Psoas muscle (tissue), 8 donors: ENCODE measurements around the gene ACOXL. TPM values are rescaled to one million over a fixed set of nuclear protein-coding genes. Genes with fewer than 3 reads are reported as not detected.

Experiments used
- ATAC-seq, 4 donors: fragments of 200-7000 bp; cut with Tn5 transposase; one replicate each; pipeline ENCODE4 v1.9.1; 2020; ENCODE audit warnings: moderate library complexity in 3 of 4, mild to moderate bottlenecking in 2 of 4
- DNase-seq, 2 donors: peaks; one replicate each; pipeline ENCODE4 v3.0.0-alpha.2; 2020
- H3K27ac ChIP-seq: fragments of 200-600 bp; one replicate; pipeline ENCODE4 v1.8.0; 2022
- H3K27me3 ChIP-seq, 3 donors: fragments of 200-600 bp in 1 of 3; one replicate each; pipeline versions ENCODE4 v1.6.1 to v1.8.0; 2013 to 2022; ENCODE audit warnings: low read length in 2 of 3, mild to moderate bottlenecking in 2 of 3, moderate library complexity in 1 of 3; ENCODE audit not compliant: insufficient read depth in 3 of 3
- H3K36me3 ChIP-seq, 2 donors: fragments of 200-600 bp in 1 of 2; one replicate each; pipeline versions ENCODE4 v1.6.1 to v1.8.0; 2013 to 2022; ENCODE audit warnings: low read depth in 1 of 2, mild to moderate bottlenecking in 1 of 2, moderate library complexity in 1 of 2; ENCODE audit not compliant: insufficient read depth in 1 of 2
- H3K4me1 ChIP-seq: fragments of 200-600 bp; one replicate; pipeline ENCODE4 v1.8.0; 2022
- H3K4me3 ChIP-seq: fragments of 200-600 bp; one replicate; pipeline ENCODE4 v1.8.0; 2022; ENCODE audit warnings: mild to moderate bottlenecking
- H3K9me3 ChIP-seq: fragments of 200-600 bp; one replicate; pipeline ENCODE4 v1.8.0; 2022
- WGBS, 3 donors: extraction: QIAGEN DNeasy Blood & Tissue Kit; methylation state at CpG; one replicate each; pipeline versions ENCODE4 v1.1.6 to v1.1.7; 2013; 5-methylcytosine and 5-hydroxymethylcytosine counted together
- intact Hi-C, 2 donors: fragments of 100-400 bp; cut with DNase I; formaldehyde crosslinking; loops; one replicate each; pipeline versions ENCODE4 v1.11.0 to v1.14.2; 2022
- polyA plus RNA-seq, 3 donors: library from polyadenylated mRNA; stranded (reverse); fragments of 200-250 nt; gene quantifications; one replicate each; pipeline ENCODE4 v1.2.3, GENCODE V29; 2013
- total RNA-seq, 4 donors: library from RNA; stranded (reverse); fragmentation: NEBNext Ultra II Directional in 2 of 4; extraction: Animal tissue kit (Norgen Biotek cat#: 25700) in 2 of 4; gene quantifications; one replicate each; pipeline versions ENCODE4 v1.2.1 to v1.2.4, GENCODE V29; 2021 to 2023
- TF ChIP-seq, protein P1 (sequence below): fragments of 200-600 bp; IDR thresholded peaks from one replicate; pipeline ENCODE4 v1.8.0; 2022; ENCODE audit warnings: antibody characterized with exemption
- donor health status: healthy with polysubstance abuse.
- donor health status: DM: no; HTN: no; CAD: no; lungs with moderate emphysema.
- donor health status: Bipolar disorder and iron deficiency.
- donor health status: healthy.
- donor health status: DM: yes; HTN: yes; CAD: no.
- donor health status: DM: no; HTN: no; CAD: no.
- donor health status: DM: no; HTN: no; CAD: no.
- donor health status: DM: yes; HTN: yes; CAD: no.

ACOXL gene
- total and polyA plus RNA-seq, 7 donors, result 0.01 TPM; not detected in 6

DNA sequence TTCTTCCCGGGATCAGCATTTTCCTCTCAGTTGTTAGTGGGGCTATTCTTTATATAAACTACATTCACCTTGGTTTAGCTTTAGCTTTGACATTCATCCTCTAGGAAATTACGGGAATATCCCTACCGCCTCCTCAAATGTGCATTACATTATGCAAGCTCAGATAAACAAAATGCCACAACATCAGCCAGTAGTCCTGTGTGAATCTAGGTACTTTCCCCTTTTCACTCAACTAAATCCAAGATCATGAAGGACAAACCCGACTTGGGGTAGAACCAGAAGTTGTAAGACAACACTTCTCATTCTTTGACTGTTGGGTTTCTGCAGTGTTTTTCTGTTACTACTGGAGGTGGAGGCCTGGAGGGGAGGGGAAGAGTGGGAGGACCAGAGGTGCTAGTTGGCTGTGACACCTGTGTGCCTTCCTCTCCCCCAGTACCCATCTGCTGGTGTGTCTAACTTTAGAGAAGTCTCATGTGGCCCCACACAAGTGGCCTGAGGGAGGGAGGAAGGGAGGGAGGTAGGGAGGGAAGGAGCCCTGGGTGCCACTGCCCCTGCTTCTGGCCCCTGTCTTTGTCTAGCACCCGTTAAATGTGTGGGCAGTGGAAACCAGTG, 303.6 kb downstream of the ACOXL start:
- 81 to 88% (median 86%) methylated on average over 5 of the region's 5 CpGs for WGBS, 3 donors
- Histone ChIP-seq H3K9me3 (no peaks in the 10 kb centered on the region), H3K36me3 (no peaks in the 10 kb centered on the region), H3K4me1 (peaks cover 4% of the 10 kb centered on the region), H3K27me3 (no peaks in the 10 kb centered on the region), H3K27ac (no peak overlapping the region), H3K4me3 (no peak overlapping the region)
- DNase-seq (no peak), ATAC-seq (no peak)
- intact Hi-C loops, result no loop called here
- TF ChIP-seq, protein P1, sequence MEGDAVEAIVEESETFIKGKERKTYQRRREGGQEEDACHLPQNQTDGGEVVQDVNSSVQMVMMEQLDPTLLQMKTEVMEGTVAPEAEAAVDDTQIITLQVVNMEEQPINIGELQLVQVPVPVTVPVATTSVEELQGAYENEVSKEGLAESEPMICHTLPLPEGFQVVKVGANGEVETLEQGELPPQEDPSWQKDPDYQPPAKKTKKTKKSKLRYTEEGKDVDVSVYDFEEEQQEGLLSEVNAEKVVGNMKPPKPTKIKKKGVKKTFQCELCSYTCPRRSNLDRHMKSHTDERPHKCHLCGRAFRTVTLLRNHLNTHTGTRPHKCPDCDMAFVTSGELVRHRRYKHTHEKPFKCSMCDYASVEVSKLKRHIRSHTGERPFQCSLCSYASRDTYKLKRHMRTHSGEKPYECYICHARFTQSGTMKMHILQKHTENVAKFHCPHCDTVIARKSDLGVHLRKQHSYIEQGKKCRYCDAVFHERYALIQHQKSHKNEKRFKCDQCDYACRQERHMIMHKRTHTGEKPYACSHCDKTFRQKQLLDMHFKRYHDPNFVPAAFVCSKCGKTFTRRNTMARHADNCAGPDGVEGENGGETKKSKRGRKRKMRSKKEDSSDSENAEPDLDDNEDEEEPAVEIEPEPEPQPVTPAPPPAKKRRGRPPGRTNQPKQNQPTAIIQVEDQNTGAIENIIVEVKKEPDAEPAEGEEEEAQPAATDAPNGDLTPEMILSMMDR, result no peak

DNA sequence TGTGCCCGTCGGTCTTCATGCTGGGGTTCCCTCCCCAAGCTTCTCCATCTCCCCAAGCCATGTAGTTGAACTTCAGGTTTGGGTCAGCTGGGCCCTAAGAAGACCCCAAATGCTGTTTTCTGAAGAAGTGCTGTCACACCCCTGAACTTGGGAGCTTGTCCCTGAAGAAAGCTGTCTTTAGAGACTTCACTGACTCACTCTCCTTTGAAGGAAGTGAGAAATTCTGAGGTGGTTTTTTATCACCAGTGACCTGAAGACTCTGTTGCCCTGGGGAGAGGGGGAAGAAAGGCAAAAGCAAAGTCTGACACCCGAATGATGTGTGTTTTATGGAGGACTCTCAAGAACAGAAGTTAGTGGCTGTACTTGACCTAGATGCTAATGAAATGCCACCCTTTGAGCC, 304.8 kb downstream of the ACOXL start:
- no peaks in the 10 kb centered on the region for H3K27me3 ChIP-seq
- no peaks in the 10 kb centered on the region for H3K36me3 ChIP-seq
- intact Hi-C loops, result no loop called here
- H3K4me1 ChIP-seq, result no peaks in the 10 kb centered on the region
- DNase-seq (no peak), ATAC-seq (no peak)
- H3K4me3 ChIP-seq, result no peak overlapping the region
- H3K27ac ChIP-seq, result no peak overlapping the region
- H3K9me3 ChIP-seq, result no peaks in the 10 kb centered on the region
- WGBS, 3 donors, result 91 to 93% (median 92%) methylated on average over 3 of the region's 3 CpGs
- TF ChIP-seq, protein P1, result no peak

DNA sequence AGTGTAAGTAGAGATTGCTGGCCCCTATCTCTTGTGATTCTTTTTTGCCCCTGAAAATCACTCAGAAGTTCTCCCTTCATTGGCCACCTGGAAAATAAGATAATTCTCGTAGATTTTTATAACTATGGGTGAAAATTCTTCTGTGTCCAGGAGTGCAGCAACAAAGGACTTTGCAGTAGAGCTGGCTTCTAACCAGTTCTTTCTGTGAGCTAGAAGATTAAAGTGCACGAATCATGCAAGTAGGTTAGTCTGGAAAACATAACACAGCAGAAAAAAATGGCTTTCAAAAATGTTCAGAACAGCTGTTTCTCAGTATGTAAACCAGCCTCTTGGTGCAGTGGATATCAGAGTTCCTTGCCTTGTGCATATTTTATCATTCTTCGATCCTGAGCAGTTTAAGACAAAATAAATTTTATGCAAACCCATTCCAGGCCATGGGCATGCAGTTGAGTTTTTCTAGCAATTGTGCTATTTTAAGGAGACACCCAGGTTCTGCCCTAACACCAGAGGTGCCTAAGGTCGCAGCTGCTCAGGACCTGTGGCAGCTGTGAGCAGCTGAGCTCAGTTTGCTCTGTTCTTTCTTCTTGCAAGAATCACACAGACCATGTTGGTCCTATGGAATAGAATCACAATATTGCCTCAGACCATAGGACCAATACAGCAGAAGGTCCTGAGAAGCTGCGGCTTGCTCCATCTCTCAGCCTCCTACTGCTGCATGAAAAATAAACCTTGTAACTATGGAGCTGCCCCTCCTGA, 307.4 kb downstream of the ACOXL start:
- TF ChIP-seq, protein P1, result no peak
- 53 to 55% (median 55%) methylated on average over 5 of the region's 5 CpGs for WGBS, 3 donors
- no peak for ATAC-seq

DNA sequence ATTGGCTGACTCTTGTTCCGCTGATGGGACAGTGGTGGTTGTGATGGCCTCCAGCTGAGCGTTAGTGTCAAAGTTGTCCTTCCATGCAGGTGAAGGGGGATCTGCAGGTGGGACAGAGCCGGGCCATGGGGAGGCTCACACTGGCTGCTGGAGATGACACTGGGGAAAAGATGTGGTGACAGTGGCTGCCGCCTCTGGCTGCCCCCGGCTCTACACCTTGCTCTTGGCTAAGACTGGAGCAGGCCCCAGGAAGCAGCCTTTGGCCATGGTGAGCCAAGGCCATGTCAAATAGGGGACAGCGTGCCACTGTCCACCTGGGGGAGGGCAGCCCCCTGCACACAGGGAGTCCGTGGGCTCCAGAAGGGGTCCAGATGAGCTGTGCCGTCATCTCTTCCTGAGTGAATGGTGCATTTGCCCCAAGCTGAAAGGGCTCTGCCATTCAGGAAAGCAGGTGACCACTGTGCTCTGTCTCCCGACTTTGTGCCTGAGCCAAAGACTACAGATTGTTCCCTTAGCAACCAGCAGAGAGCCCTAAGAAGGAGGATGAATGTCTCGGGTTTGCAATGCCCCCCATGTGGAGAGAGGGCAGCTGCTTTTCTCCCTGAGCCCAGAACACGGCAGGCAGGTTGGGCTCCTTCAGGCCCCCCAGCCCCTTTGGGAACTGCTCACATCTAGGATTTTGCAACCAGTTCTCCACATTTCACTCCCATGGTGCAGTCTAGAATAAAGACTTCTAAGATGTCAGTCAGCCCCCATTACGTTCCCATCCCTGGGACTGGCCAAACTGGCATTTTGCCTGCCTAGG, 309.2 kb downstream of the ACOXL start:
- DNase-seq, result no peak
- TF ChIP-seq, protein P1, result no peak
- Histone ChIP-seq H3K9me3 (no peaks in the 10 kb centered on the region), H3K36me3 (no peaks in the 10 kb centered on the region), H3K27me3 (no peaks in the 10 kb centered on the region), H3K27ac (no peak overlapping the region), H3K4me1 (no peaks in the 10 kb centered on the region), H3K4me3 (no peak overlapping the region)
- ATAC-seq, result no peak
- intact Hi-C loops, result no loop called here
- WGBS, 3 donors, result 77 to 84% (median 82%) methylated on average over 12 of the region's 12 CpGs

More for the DNA sequence above, 307.4 kb downstream of the ACOXL start:
- Histone ChIP-seq H3K27ac (no peak overlapping the region), H3K36me3 (no peaks in the 10 kb centered on the region), H3K27me3 (no peaks in the 10 kb centered on the region), H3K9me3 (no peaks in the 10 kb centered on the region), H3K4me3 (no peak overlapping the region), H3K4me1 (no peaks in the 10 kb centered on the region)
- DNase-seq, result no peak
- intact Hi-C loops, result no loop called here
